MCF 10A (cell line): ENCODE data around the gene ABHD2. TPM values are rescaled to one million over a fixed set of nuclear protein-coding genes. Genes with fewer than 3 reads are reported as not detected.

Source experiments
- BruUV-seq: library from RNA; stranded (reverse); fragments of 400-500 nt; replicated peaks from 2 replicates; lab custom pipeline; 2021; lab: Mats Ljungman, UMichigan
- CTCF ChIA-PET: fragments of 300-600 bp; sonication (Branson Sonifier 250); formaldehyde crosslinking; extraction: SDS; loops from one replicate; lab custom pipeline; 2021; ENCODE audit warnings: antibody characterized with exemption, inconsistent platforms; lab: Yijun Ruan, JAX
- POLR2A ChIA-PET: fragments of 300-600, 350-650 bp; sonication (Branson Sonifier 250); formaldehyde crosslinking; extraction: SDS; loops from one replicate; lab custom pipeline; 2020; ENCODE audit warnings: antibody characterized with exemption, inconsistent platforms; lab: Yijun Ruan, JAX
- DNase-seq: peaks from one replicate; pipeline ENCODE4 v3.0.0-alpha.2; 2018; ENCODE audit not compliant: unreplicated experiment
- H3K27ac Mint-ChIP-seq: one replicate; pipeline ENCODE4 v1.8.0; 2022; ENCODE audit warnings: mild to moderate bottlenecking, low read depth, mixed read lengths; ENCODE audit not compliant: unreplicated experiment
- H3K27me3 Mint-ChIP-seq: one replicate; pipeline ENCODE4 v1.8.0; 2022; ENCODE audit warnings: mixed read lengths; ENCODE audit not compliant: insufficient read depth, unreplicated experiment
- H3K36me3 Mint-ChIP-seq: one replicate; pipeline ENCODE4 v1.8.0; 2022; ENCODE audit warnings: mild to moderate bottlenecking, moderate library complexity, mixed read lengths; ENCODE audit not compliant: insufficient read depth, unreplicated experiment
- H3K4me1 Mint-ChIP-seq: one replicate; pipeline ENCODE4 v1.8.0; 2022; ENCODE audit warnings: mixed read lengths; ENCODE audit not compliant: insufficient read depth, unreplicated experiment
- H3K4me3 Mint-ChIP-seq: one replicate; pipeline ENCODE4 v1.8.0; 2022; ENCODE audit warnings: mild to moderate bottlenecking, moderate library complexity, mixed read lengths; ENCODE audit not compliant: unreplicated experiment
- H3K9me3 Mint-ChIP-seq: one replicate; pipeline ENCODE4 v1.8.0; 2022; ENCODE audit warnings: mixed read lengths; ENCODE audit not compliant: unreplicated experiment
- intact Hi-C: fragments of 100-400 bp; cut with micrococcal nuclease; formaldehyde crosslinking; loops from 2 replicates; pipeline ENCODE4 v1.14.1; 2022
- total RNA-seq: library from RNA; stranded (reverse); gene quantifications from 2 replicates; pipeline ENCODE4 v1.2.3, GENCODE V29; 2022
- TF ChIP-seq, protein P1 (sequence below): fragments of 200-600 bp; IDR thresholded peaks from one replicate; pipeline ENCODE4 v1.8.0; 2022; ENCODE audit warnings: antibody characterized with exemption, mild to moderate bottlenecking; ENCODE audit not compliant: unreplicated experiment

ABHD2 gene
- total RNA-seq, 1 experiment from 2014 or later = 47.7 TPM

GRCh38 chr15:89111961-89112340 is 23.7 kb downstream of the ABHD2 start:
- no peak overlapping the region for H3K4me3 Mint-ChIP-seq
- no peaks in the 10 kb centered on the region for H3K9me3 Mint-ChIP-seq
- intact Hi-C loops = no loop called here
- no peak for DNase-seq
- peaks cover 23% of the 10 kb centered on the region for H3K36me3 Mint-ChIP-seq
- CTCF ChIA-PET = interaction anchor here (1.7 to 1.9 kb wide), 3 partner anchors 15 to 59 kb away, joined by 4 to 6 read pairs (median 4); no protein-coding TSS in a partner anchor
- BruUV-seq = no TSS peak
- H3K27ac Mint-ChIP-seq = peak overlapping the region; percentile 69
- TF ChIP-seq, protein P1, sequence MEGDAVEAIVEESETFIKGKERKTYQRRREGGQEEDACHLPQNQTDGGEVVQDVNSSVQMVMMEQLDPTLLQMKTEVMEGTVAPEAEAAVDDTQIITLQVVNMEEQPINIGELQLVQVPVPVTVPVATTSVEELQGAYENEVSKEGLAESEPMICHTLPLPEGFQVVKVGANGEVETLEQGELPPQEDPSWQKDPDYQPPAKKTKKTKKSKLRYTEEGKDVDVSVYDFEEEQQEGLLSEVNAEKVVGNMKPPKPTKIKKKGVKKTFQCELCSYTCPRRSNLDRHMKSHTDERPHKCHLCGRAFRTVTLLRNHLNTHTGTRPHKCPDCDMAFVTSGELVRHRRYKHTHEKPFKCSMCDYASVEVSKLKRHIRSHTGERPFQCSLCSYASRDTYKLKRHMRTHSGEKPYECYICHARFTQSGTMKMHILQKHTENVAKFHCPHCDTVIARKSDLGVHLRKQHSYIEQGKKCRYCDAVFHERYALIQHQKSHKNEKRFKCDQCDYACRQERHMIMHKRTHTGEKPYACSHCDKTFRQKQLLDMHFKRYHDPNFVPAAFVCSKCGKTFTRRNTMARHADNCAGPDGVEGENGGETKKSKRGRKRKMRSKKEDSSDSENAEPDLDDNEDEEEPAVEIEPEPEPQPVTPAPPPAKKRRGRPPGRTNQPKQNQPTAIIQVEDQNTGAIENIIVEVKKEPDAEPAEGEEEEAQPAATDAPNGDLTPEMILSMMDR = no peak
- POLR2A ChIA-PET = interaction anchor here (0.6 to 2.9 kb wide), 3 partner anchors 10 to 48 kb away, joined by 3 to 42 read pairs (median 13); partner anchors contain the start of gene ABHD2
- peaks cover 18% of the 10 kb centered on the region for H3K4me1 Mint-ChIP-seq
- H3K27me3 Mint-ChIP-seq = no peaks in the 10 kb centered on the region

- Mint-ChIP-seq H3K4me1 (peaks cover 20% of the 10 kb centered on the region), H3K9me3 (no peaks in the 10 kb centered on the region), H3K36me3 (peaks cover 23% of the 10 kb centered on the region), H3K4me3 (no peak overlapping the region), H3K27me3 (no peaks in the 10 kb centered on the region), H3K27ac (peak overlapping the region; percentile 69)
- no TSS peak for BruUV-seq
- CTCF ChIA-PET = interaction anchor here (0.7 to 1.9 kb wide), 11 partner anchors 12 to 454 kb away, joined by 3 to 6 read pairs (median 3); partner anchors contain the start of gene ABHD2
- intact Hi-C loops = no loop called here
- DNase-seq = peak; percentile 49
- POLR2A ChIA-PET = interaction anchor here (0.6 to 2.9 kb wide), 3 partner anchors 11 to 47 kb away, joined by 3 to 42 read pairs (median 13); partner anchors contain the start of gene ABHD2
- TF ChIP-seq, protein P1 = no peak
These were observed 24.2 kb downstream of the ABHD2 start for GRCh38 chr15:89112341-89112971.

DNA sequence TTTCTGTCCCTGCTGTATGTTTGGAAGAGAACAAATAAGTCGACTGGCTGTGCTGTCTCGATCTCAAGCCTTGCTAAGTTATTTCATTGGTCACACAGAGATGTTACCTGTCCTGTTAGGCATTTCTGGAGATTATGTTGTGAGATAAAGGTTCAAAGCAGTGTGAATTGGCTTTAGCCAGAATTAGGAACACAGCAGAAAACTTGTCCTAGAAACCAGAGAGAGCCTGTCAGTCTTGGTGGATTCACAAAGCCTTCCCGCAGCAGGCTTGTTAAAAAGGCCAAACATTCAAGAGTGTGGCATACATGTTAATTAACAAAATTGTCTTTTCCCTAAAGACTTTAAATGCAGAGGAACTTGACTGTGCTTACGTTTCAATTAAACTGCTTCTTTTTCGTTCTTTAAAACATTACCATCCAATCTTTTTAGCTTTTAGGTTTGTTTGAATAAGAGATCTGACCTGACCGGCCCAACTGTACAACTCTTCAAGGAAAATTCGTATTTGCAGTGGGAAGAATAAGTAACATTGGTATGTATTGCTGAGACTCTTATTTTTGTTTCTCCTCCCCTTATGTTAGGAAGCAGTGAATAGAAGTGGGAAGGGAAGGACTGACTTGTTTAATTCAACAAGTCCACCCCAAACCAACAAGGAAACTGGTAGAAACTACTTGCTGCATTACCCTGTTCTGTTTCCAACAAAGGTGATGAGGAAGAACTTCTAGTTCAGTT is 25.2 kb downstream of the ABHD2 start:
- TF ChIP-seq, protein P1 = no peak
- BruUV-seq = no TSS peak
- intact Hi-C loops = no loop called here
- Mint-ChIP-seq H3K27me3 (no peaks in the 10 kb centered on the region), H3K27ac (peak overlapping the region; percentile 69), H3K9me3 (no peaks in the 10 kb centered on the region), H3K4me1 (peaks cover 24% of the 10 kb centered on the region), H3K4me3 (no peak overlapping the region), H3K36me3 (peaks cover 31% of the 10 kb centered on the region)
- ChIA-PET CTCF (interaction anchor here (0.6 to 1.9 kb wide), 13 partner anchors 11 to 210 kb away, joined by 3 to 6 read pairs (median 3); partner anchors contain the start of gene ABHD2), POLR2A (interaction anchor here (0.6 to 2.9 kb wide), 6 partner anchors 8 to 53 kb away, joined by 3 to 42 read pairs (median 15); partner anchors contain the start of gene ABHD2)
- no peak for DNase-seq

DNA sequence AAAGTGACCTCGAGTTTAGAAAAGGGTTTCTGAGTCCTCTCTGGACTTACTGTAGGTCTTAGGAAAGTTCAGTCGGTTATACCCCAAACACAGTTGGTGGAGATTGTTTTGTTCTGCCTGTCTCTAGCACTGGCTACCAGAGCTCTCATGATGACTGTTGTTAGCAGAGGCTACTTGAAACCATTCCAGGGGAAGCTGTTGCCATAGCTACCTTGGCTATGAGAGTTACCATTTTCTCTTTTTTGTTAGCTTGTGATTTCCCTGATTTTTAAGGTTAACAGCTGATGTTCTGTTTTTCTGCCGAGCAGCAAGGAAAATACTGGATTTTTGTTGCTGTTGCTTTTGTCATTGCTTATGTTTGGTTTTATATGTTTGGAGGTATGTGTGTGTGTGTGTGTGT is 26.7 kb downstream of the ABHD2 start:
- POLR2A ChIA-PET = interaction anchor here (0.9 to 2.5 kb wide), 4 partner anchors 10 to 27 kb away, joined by 3 to 18 read pairs (median 12); partner anchors contain the start of gene ABHD2
- H3K4me3 Mint-ChIP-seq = no peak overlapping the region
- TF ChIP-seq, protein P1 = no peak
- CTCF ChIA-PET = interaction anchor here (0.6 to 1.6 kb wide), 8 partner anchors 11 to 653 kb away, joined by 3 to 7 read pairs (median 4); no protein-coding TSS in a partner anchor
- BruUV-seq = no TSS peak
- intact Hi-C loops = no loop called here
- no peaks in the 10 kb centered on the region for H3K27me3 Mint-ChIP-seq
- no peak for DNase-seq
- no peaks in the 10 kb centered on the region for H3K9me3 Mint-ChIP-seq
- peaks cover 33% of the 10 kb centered on the region for H3K4me1 Mint-ChIP-seq
- peaks cover 31% of the 10 kb centered on the region for H3K36me3 Mint-ChIP-seq
- H3K27ac Mint-ChIP-seq = peak overlapping the region; percentile 81
